ENCODE results near the gene DPM3.
"Not testable (repeated sequence)": the region's sequence is repeated elsewhere in the genome, so short reads cannot be mapped to it uniquely, and the experiment has no call there.

DPM3 gene

GRCh38 chr1:155139895-155140629, at the start of gene DPM3:
Gene DPM3, minus strand, starts transcription at chr1:155140531. Its CDS starts 291 bp downstream, at chr1:155140240.
- in situ Hi-C loops (cut with HindIII; ENCODE audit: low sequenced_read_pairs), result loop anchor here (5.0 kb wide), 1 partner anchor 42 kb away; no protein-coding TSS in a partner anchor

GRCh38 chr1:155189926-155190325, 49.6 kb upstream of the DPM3 start:
- in situ Hi-C loops (cut with HindIII; ENCODE audit: low sequenced_read_pairs), result not testable (repeated sequence)

GRCh38 chr1:155188268-155188667, 47.9 kb upstream of the DPM3 start:
- in situ Hi-C loops (cut with HindIII; ENCODE audit: low sequenced_read_pairs), result no loop called here

- in situ Hi-C loops (cut with HindIII; ENCODE audit: low sequenced_read_pairs), result no loop called here
These were observed 47.1 kb upstream of the DPM3 start for GRCh38 chr1:155187456-155187891.

- in situ Hi-C loops (cut with HindIII; ENCODE audit: low sequenced_read_pairs), result no loop called here
These were observed 46.6 kb upstream of the DPM3 start for GRCh38 chr1:155186794-155187455.

GRCh38 chr1:155186067-155186793, 45.9 kb upstream of the DPM3 start:
- in situ Hi-C loops (cut with HindIII; ENCODE audit: low sequenced_read_pairs), result no loop called here

- in situ Hi-C loops (cut with HindIII; ENCODE audit: low sequenced_read_pairs), result no loop called here
These were observed 45.4 kb upstream of the DPM3 start for GRCh38 chr1:155185783-155186066.

GRCh38 chr1:155184835-155185782, 44.8 kb upstream of the DPM3 start:
- in situ Hi-C loops (cut with HindIII; ENCODE audit: low sequenced_read_pairs), result loop anchor here (5.0 kb wide), 1 partner anchor 48 kb away; the partner anchor contains the start of gene SLC50A1

GRCh38 chr1:155184351-155184811, 44.0 kb upstream of the DPM3 start:
- in situ Hi-C loops (cut with HindIII; ENCODE audit: low sequenced_read_pairs), result loop anchor here (5.0 kb wide), 1 partner anchor 47 kb away; the partner anchor contains the start of gene SLC50A1

- in situ Hi-C loops (cut with HindIII; ENCODE audit: low sequenced_read_pairs), result loop anchor here (5.0 kb wide), 1 partner anchor 46 kb away; the partner anchor contains the start of gene SLC50A1
These were observed 43.5 kb upstream of the DPM3 start for GRCh38 chr1:155183775-155184221.

GRCh38 chr1:155182052-155182550, 41.8 kb upstream of the DPM3 start:
- in situ Hi-C loops (cut with HindIII; ENCODE audit: low sequenced_read_pairs), result loop anchor here (5.0 kb wide), 1 partner anchor 45 kb away; the partner anchor contains the start of gene SLC50A1

- in situ Hi-C loops (cut with HindIII; ENCODE audit: low sequenced_read_pairs), result loop anchor here (5.0 kb wide), 1 partner anchor 44 kb away; the partner anchor contains the start of gene SLC50A1
These were observed 41.2 kb upstream of the DPM3 start for GRCh38 chr1:155181371-155182051.

- in situ Hi-C loops (cut with HindIII; ENCODE audit: low sequenced_read_pairs), result loop anchor here (5.0 kb wide), 1 partner anchor 42 kb away; the partner anchor contains the start of gene SLC50A1
These were observed 39.0 kb upstream of the DPM3 start for GRCh38 chr1:155179112-155180031.

- in situ Hi-C loops (cut with HindIII; ENCODE audit: low sequenced_read_pairs), result no loop called here
These were observed 38.2 kb upstream of the DPM3 start for GRCh38 chr1:155178441-155179111.

GRCh38 chr1:155177918-155178281, 37.6 kb upstream of the DPM3 start:
- in situ Hi-C loops (cut with HindIII; ENCODE audit: low sequenced_read_pairs), result no loop called here

GRCh38 chr1:155177192-155177917, 37.0 kb upstream of the DPM3 start:
- in situ Hi-C loops (cut with HindIII; ENCODE audit: low sequenced_read_pairs), result no loop called here

GRCh38 chr1:155176544-155177071, 36.3 kb upstream of the DPM3 start:
- in situ Hi-C loops (cut with HindIII; ENCODE audit: low sequenced_read_pairs), result no loop called here

All from endothelial cell of hepatic sinusoid (primary cell).